GM12878 (cell line): ENCODE measurements around the gene YIPF5. TPM values are rescaled to one million over a fixed set of nuclear protein-coding genes. Genes with fewer than 3 reads are reported as not detected.

Source experiments
- ATAC-seq: fragments of 200-7000 bp; cut with Tn5 transposase; 3 replicates; pipeline ENCODE4 v1.9.1; 2020; ENCODE audit warnings: mild to moderate bottlenecking, moderate library complexity
- BruUV-seq: library from RNA; stranded (reverse); fragments of 400-500 nt; replicated peaks from 2 replicates; lab custom pipeline; 2021; lab: Mats Ljungman, UMichigan
- CTCF ChIA-PET: fragments of 300-600 bp; sonication (Branson Sonifier 250); formaldehyde crosslinking; extraction: SDS; loops from one replicate; lab custom pipeline; 2021; ENCODE audit warnings: inconsistent platforms; lab: Yijun Ruan, JAX
- POLR2A ChIA-PET: fragments of 350-600 bp; formaldehyde crosslinking; extraction: SDS; loops from one replicate; lab custom pipeline; 2021; ENCODE audit warnings: inconsistent platforms; lab: Charles Lee
- RAD21 ChIA-PET: fragments of 300-600 bp; sonication (Branson Sonifier 250); formaldehyde crosslinking; loops from one replicate; lab custom pipeline; 2023; ENCODE audit warnings: antibody characterized with exemption; ENCODE audit not compliant: unreplicated experiment; lab: Charles Lee
- SMC1A ChIA-PET: fragments of 300-600 bp; sonication (Branson Sonifier 250); formaldehyde crosslinking; loops from one replicate; lab custom pipeline; 2023; ENCODE audit not compliant: unreplicated experiment, uncharacterized antibody; lab: Charles Lee
- DNase-seq: peaks from one replicate; pipeline ENCODE4 v3.0.0-alpha.2; 2011; ENCODE audit warnings: low read depth, low spot score
- FAIRE-seq: peaks from 3 replicates; lab custom pipeline; 2011; peaks lifted over from hg19 to GRCh38; lab: Jason Lieb, UNC
- H2AFZ ChIP-seq: 2 replicates; pipeline ENCODE4 v1.6.0; 2011; ENCODE audit warnings: low read depth, low read length, control low read depth; ENCODE audit not compliant: control insufficient read depth
- H3K27ac ChIP-seq: 2 replicates; pipeline ENCODE4 v1.5.1; 2011; ENCODE audit warnings: control low read depth; ENCODE audit not compliant: control insufficient read depth, insufficient read depth
- H3K27me3 ChIP-seq, 2 experiments: replicated peaks in 1 of 2; 2 replicates each; pipeline versions ENCODE4 v1.6.0 to v1.6.1; 2011; ENCODE audit warnings: low read length in 1 of 2; ENCODE audit not compliant: control insufficient read depth in 2 of 2, insufficient read depth in 2 of 2
- H3K36me3 ChIP-seq, 2 experiments: 2 replicates each; pipeline ENCODE4 v1.5.1; 2011; ENCODE audit warnings: low read length in 1 of 2; ENCODE audit not compliant: control insufficient read depth in 2 of 2, insufficient read depth in 2 of 2
- H3K4me1 ChIP-seq: 2 replicates; pipeline ENCODE4 v1.6.1; 2011; ENCODE audit warnings: mild to moderate bottlenecking, low read length, moderate library complexity, mixed read lengths; ENCODE audit not compliant: control insufficient read depth, insufficient read depth
- H3K4me2 ChIP-seq: 2 replicates; pipeline ENCODE4 v1.6.0; 2011; ENCODE audit warnings: control low read depth; ENCODE audit not compliant: control insufficient read depth, insufficient read depth
- H3K4me3 ChIP-seq: fragments of 200-600 bp; sonication (generic); 2 replicates; pipeline ENCODE4 v1.5.1; 2016
- H3K79me2 ChIP-seq: 2 replicates; pipeline ENCODE4 v1.6.0; 2011; ENCODE audit warnings: low read length; ENCODE audit not compliant: control insufficient read depth, insufficient read depth
- H3K9ac ChIP-seq: 2 replicates; pipeline ENCODE4 v1.8.0; 2011; ENCODE audit warnings: low read length, control low read depth, mixed read lengths; ENCODE audit not compliant: control insufficient read depth, insufficient read depth
- H3K9me3 ChIP-seq: replicated peaks from 3 replicates; pipeline ENCODE4 v1.5.1; 2011; ENCODE audit warnings: mild to moderate bottlenecking, low read length; ENCODE audit not compliant: control insufficient read depth, insufficient read depth
- H4K20me1 ChIP-seq: 2 replicates; pipeline ENCODE4 v1.6.0; 2011; ENCODE audit not compliant: control insufficient read depth, insufficient read depth
- CREM ChIP-seq: IDR thresholded peaks from 2 replicates; pipeline ENCODE4 v1.6.1; 2014; ENCODE audit warnings: antibody characterized with exemption, low read depth
- GATAD2B ChIP-seq: fragments of 450-650 bp; conservative IDR thresholded peaks from 2 replicates; pipeline ENCODE4 v1.6.1; 2017; ENCODE audit warnings: low read depth, mild to moderate bottlenecking, moderate library complexity
- NR2C2 ChIP-seq: IDR thresholded peaks from 2 replicates; pipeline ENCODE4 v1.6.1; 2011; ENCODE audit warnings: borderline replicate concordance, low read depth; ENCODE audit not compliant: control insufficient read depth, insufficient read length
- POLR2AphosphoS5 ChIP-seq: IDR thresholded peaks from 2 replicates; pipeline ENCODE4 v1.6.1; 2011; ENCODE audit warnings: mild to moderate bottlenecking, low read length, inconsistent platforms
- SMAD5 ChIP-seq: IDR thresholded peaks from 2 replicates; pipeline ENCODE4 v1.6.1; 2016; ENCODE audit warnings: antibody characterized with exemption, low read depth
- TARDBP ChIP-seq: IDR thresholded peaks from 2 replicates; pipeline ENCODE4 v1.6.1; 2016; ENCODE audit warnings: borderline replicate concordance
- YBX1 ChIP-seq: fragments of 450-650 bp; IDR thresholded peaks from 2 replicates; pipeline ENCODE4 v1.6.1; 2016; ENCODE audit warnings: antibody characterized with exemption
- WGBS: methylation state at CpG from one replicate; pipeline ENCODE4 v1.1.6; 2016; ENCODE audit warnings: low lambda C conversion rate; ENCODE audit not compliant: insufficient replicate concordance, insufficient coverage; ENCODE audit errors: missing lambda C conversion rate; 5-methylcytosine and 5-hydroxymethylcytosine counted together
- in situ Hi-C: fragments of 300-500 bp; cut with MboI; formaldehyde crosslinking; loops from 9 replicates; pipeline ENCODE4 v1.14.3; 2018; ENCODE audit warnings: mixed read lengths
- intact Hi-C: fragments of 100-400 bp; cut with micrococcal nuclease; formaldehyde crosslinking; loops from one replicate; pipeline ENCODE4 v1.14.2; 2022; ENCODE audit not compliant: unreplicated experiment
- polyA plus RNA-seq, 11 experiments: library from polyadenylated mRNA; depleted of rRNA in 4 of 11; unstranded in 6 of 11; stranded (reverse) in 5 of 11; fragments of >200 nt; fragmentation: Nextera tagmentation in 4 of 11; fragmentation: Illumina TruSeq in 1 of 11; extraction: Ambion mirVana in 4 of 11; extraction: Trizol in 1 of 11; gene quantifications; 1 replicate in 1 of 11; 2 replicates in 10 of 11; pipeline versions ENCODE4 v1.2.1 to v1.2.3, GENCODE V29; 2011 to 2016; ENCODE audit warnings: inconsistent platforms in 2 of 11, missing spikeins in 2 of 11, low read depth in 1 of 11
- total RNA-seq, 4 experiments: library from RNA; depleted of rRNA in 3 of 4; stranded (reverse); fragments of >200 nt in 3 of 4; fragmentation: Illumina TruSeq in 1 of 4; extraction: Trizol in 1 of 4; gene quantifications; 2 replicates each; pipeline versions ENCODE4 v1.2.1 to v1.2.3, GENCODE V29; 2013 to 2021
- TF ChIP-seq, protein P1 (sequence below): IDR thresholded peaks from 2 replicates; pipeline ENCODE4 v1.6.1; 2011; ENCODE audit warnings: low read depth, mild to moderate bottlenecking, low read length, moderate library complexity, borderline replicate concordance; ENCODE audit errors: extremely low read depth
- TF ChIP-seq, protein P2 (sequence below): IDR thresholded peaks from 2 replicates; pipeline ENCODE4 v1.6.1; 2011; ENCODE audit warnings: low read depth, low read length, improper control_type of control experiment, borderline replicate concordance
- TF ChIP-seq, protein P3 (sequence below): fragments of 450-650 bp; IDR thresholded peaks from 2 replicates; pipeline ENCODE4 v1.6.1; 2018; ENCODE audit warnings: borderline replicate concordance, mild to moderate bottlenecking; ENCODE audit not compliant: partially characterized antibody
- TF ChIP-seq, protein P4 (sequence below): fragments of 450-650 bp; formaldehyde crosslinking; IDR thresholded peaks from 2 replicates; pipeline ENCODE4 v1.4.0; 2020; ENCODE audit warnings: mild to moderate bottlenecking, moderate library complexity

YIPF5 gene
- total and polyA plus RNA-seq, 10 of the 15 experiments (the other 5 are each of a cell fraction or from before 2014, with no cell fraction given) = 19.5 to 50.4 (median 34.3) TPM

DNA sequence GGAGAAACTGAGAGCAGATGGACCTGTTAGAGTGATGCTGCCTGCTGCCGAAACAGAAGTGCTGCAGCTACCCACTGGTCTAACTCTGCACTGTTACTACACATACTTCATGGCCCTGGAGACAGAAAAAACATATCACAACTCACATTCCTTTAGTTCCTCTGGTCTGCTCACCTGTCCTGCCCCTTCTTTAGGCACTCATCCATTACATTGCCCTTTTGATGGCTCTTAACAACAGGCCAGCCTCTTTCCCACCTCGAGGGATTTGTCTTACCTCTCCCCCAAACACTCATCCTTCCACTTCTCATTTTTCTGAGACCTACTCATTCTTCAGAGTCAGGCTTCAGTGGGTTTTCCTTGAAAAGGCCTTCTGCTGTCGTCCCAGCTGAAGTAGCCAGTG lies 49.4 kb upstream of the YIPF5 start:
- Histone ChIP-seq H3K27ac (no peak overlapping the region), H4K20me1 (no peaks in the 10 kb centered on the region), H3K9ac (no peak overlapping the region), H3K9me3 (no peaks in the 10 kb centered on the region), H3K36me3 (no peaks in the 10 kb centered on the region), H2AFZ (no peak overlapping the region), H3K79me2 (no peaks in the 10 kb centered on the region), H3K4me2 (no peak overlapping the region), H3K4me3 (no peak overlapping the region), H3K27me3 (no peaks in the 10 kb centered on the region; a peak in 1 of 4 replicates), H3K4me1 (no peaks in the 10 kb centered on the region)
- WGBS = 19% methylated on average over 3 of the region's 3 CpGs
- SMC1A ChIA-PET = no interaction called here
- CTCF ChIA-PET = interaction anchor here (0.7 to 1.8 kb wide), 2 partner anchors 16 to 46 kb away, joined by 3 to 5 read pairs; no protein-coding TSS in a partner anchor
- FAIRE-seq (no peak), ATAC-seq (no peak), DNase-seq (no peak)
- intact Hi-C loops (no loop called here), in situ Hi-C loops (no loop called here)
- RAD21 ChIA-PET = no interaction called here
- TF ChIP-seq, protein P1, sequence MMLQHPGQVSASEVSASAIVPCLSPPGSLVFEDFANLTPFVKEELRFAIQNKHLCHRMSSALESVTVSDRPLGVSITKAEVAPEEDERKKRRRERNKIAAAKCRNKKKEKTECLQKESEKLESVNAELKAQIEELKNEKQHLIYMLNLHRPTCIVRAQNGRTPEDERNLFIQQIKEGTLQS = no peak
- TF ChIP-seq POLR2AphosphoS5 (no peak), TARDBP (no peak), CREM (no peak), NR2C2 (no peak), YBX1 (no peak), GATAD2B (no peak), SMAD5 (no peak)
- TF ChIP-seq, protein P2, sequence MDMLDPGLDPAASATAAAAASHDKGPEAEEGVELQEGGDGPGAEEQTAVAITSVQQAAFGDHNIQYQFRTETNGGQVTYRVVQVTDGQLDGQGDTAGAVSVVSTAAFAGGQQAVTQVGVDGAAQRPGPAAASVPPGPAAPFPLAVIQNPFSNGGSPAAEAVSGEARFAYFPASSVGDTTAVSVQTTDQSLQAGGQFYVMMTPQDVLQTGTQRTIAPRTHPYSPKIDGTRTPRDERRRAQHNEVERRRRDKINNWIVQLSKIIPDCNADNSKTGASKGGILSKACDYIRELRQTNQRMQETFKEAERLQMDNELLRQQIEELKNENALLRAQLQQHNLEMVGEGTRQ = no peak
- TF ChIP-seq, protein P3, sequence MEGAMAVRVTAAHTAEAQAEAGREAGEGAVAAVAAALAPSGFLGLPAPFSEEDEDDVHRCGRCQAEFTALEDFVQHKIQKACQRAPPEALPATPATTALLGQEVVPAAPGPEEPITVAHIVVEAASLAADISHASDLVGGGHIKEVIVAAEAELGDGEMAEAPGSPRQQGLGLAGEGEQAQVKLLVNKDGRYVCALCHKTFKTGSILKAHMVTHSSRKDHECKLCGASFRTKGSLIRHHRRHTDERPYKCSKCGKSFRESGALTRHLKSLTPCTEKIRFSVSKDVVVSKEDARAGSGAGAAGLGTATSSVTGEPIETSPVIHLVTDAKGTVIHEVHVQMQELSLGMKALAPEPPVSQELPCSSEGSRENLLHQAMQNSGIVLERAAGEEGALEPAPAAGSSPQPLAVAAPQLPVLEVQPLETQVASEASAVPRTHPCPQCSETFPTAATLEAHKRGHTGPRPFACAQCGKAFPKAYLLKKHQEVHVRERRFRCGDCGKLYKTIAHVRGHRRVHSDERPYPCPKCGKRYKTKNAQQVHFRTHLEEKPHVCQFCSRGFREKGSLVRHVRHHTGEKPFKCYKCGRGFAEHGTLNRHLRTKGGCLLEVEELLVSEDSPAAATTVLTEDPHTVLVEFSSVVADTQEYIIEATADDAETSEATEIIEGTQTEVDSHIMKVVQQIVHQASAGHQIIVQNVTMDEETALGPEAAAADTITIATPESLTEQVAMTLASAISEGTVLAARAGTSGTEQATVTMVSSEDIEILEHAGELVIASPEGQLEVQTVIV = no peak
- TF ChIP-seq, protein P4, sequence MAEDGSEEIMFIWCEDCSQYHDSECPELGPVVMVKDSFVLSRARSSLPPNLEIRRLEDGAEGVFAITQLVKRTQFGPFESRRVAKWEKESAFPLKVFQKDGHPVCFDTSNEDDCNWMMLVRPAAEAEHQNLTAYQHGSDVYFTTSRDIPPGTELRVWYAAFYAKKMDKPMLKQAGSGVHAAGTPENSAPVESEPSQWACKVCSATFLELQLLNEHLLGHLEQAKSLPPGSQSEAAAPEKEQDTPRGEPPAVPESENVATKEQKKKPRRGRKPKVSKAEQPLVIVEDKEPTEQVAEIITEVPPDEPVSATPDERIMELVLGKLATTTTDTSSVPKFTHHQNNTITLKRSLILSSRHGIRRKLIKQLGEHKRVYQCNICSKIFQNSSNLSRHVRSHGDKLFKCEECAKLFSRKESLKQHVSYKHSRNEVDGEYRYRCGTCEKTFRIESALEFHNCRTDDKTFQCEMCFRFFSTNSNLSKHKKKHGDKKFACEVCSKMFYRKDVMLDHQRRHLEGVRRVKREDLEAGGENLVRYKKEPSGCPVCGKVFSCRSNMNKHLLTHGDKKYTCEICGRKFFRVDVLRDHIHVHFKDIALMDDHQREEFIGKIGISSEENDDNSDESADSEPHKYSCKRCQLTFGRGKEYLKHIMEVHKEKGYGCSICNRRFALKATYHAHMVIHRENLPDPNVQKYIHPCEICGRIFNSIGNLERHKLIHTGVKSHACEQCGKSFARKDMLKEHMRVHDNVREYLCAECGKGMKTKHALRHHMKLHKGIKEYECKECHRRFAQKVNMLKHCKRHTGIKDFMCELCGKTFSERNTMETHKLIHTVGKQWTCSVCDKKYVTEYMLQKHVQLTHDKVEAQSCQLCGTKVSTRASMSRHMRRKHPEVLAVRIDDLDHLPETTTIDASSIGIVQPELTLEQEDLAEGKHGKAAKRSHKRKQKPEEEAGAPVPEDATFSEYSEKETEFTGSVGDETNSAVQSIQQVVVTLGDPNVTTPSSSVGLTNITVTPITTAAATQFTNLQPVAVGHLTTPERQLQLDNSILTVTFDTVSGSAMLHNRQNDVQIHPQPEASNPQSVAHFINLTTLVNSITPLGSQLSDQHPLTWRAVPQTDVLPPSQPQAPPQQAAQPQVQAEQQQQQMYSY (CRISPR knock-in tag) = no peak
- no TSS peak for BruUV-seq
- POLR2A ChIA-PET = no interaction called here
